Urothelium cell line (cell line): ENCODE results near the gene TCAF1.
A peak's percentile ranks its signal among the peaks of the same experiment; 100 is the strongest.

Experiments used
- DNase-seq: peaks from one replicate; pipeline ENCODE4 v3.0.0; 2011; ENCODE audit warnings: low spot score, mixed read lengths
- FAIRE-seq: peaks from 2 replicates; lab custom pipeline; 2011; peaks lifted over from hg19 to GRCh38; lab: Jason Lieb, UNC

TCAF1 gene

GRCh38 chr7:143906151-143906550 lies 4.2 kb upstream of the TCAF1 start:
- FAIRE-seq (no peak), DNase-seq (no peak)

- no peak for FAIRE-seq
- no peak for DNase-seq
Measured at GRCh38 chr7:143905509-143905908, 3.5 kb upstream of the TCAF1 start.

GRCh38 chr7:143902332-143902899 lies 440 bp upstream of the TCAF1 start:
- DNase-seq: no peak
- FAIRE-seq: no peak

DNA sequence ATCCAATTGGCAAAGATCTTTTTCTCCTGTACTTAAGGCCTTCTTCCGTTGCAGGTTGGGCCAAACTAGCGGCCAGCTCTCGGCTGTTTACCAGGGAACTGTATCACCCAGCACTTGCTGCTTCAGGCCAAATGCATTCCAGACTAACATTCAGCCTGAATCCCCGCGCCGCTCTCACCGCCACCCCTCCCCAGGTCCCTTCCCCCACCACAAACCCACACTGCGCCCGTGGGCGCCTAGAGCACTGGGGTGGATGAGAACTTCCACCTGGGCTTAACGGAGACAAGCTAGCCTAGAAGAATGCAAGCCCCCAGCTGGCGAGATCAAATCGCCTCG lies 676 bp downstream of the TCAF1 start:
- no peak for FAIRE-seq
- DNase-seq: no peak

DNA sequence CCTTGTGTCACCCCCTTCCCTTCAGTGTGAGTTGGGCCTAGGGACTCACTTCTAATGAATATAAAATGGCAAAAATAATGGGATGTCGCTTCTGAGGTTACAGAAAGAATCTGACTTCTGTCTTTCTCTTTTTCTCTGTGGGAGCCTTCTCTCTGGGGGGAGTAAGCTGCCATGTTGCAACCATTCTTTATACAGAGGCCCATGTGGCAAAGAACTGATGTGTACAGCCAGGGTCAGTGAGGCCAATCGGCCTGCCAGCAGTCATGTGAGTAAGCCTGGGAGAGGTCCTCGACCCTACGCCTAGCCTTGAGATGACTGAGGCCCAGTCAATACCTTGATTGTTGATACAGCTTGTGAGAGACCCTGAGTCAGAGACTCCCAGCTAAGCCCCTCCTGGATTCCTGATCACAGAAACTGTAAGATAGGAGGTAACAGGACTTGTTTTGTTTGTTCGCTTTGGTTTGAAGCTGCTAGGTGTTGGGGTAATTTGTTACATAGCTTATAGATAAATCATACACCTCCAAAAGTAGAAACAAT lies 1.7 kb downstream of the TCAF1 start:
- no peak for DNase-seq

GRCh38 chr7:143898810-143899209 lies 3.2 kb downstream of the TCAF1 start:
- DNase-seq (no peak), FAIRE-seq (no peak)

More for the DNA sequence above, 1.7 kb downstream of the TCAF1 start:
- no peak for FAIRE-seq

DNA sequence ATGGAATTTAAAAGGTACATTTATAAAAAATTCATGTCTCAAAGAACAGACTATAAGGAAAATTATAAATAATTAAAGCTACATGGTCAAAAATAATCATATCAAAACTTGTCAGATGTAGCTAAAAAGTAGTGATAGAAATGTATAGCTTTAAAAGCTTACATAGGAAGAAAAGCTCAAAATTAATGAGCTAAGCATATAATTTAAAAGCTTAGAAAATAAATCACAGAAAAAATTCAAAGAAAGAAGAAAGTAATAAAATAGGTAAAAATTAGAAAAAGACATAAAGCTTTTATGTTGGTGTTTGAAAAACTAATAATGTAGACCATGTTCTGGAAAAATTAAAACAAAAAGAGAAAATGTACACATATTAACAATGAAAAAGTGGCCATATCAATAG lies 5.3 kb downstream of the TCAF1 start:
- DNase-seq (no peak), FAIRE-seq (no peak)

- no peak for FAIRE-seq
Measured at GRCh38 chr7:143892527-143893300, 9.3 kb downstream of the TCAF1 start.

GRCh38 chr7:143891457-143891856 lies 10.5 kb downstream of the TCAF1 start:
- DNase-seq (no peak), FAIRE-seq (no peak)

More at GRCh38 chr7:143892527-143893300, 9.3 kb downstream of the TCAF1 start:
- no peak for DNase-seq

DNA sequence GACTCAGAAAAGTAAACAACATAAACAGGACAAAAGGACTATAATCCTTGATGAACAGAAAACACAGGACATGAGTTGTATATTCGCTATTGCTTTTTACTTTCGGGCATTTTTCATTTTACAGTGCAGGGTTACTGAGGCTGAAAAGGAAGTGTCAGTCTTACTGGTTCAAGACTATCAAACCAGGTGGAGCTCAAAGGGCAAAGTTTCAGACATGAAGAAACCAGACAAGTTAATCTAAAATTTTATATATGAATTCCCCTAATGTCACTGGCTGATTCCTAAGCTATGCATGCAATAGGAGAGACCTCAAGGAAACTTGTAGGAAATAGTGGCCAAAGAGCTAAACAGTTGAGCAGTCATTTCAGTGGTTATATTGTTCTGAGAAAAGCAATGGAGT lies 11.4 kb downstream of the TCAF1 start:
- FAIRE-seq (no peak), DNase-seq (no peak)

DNA sequence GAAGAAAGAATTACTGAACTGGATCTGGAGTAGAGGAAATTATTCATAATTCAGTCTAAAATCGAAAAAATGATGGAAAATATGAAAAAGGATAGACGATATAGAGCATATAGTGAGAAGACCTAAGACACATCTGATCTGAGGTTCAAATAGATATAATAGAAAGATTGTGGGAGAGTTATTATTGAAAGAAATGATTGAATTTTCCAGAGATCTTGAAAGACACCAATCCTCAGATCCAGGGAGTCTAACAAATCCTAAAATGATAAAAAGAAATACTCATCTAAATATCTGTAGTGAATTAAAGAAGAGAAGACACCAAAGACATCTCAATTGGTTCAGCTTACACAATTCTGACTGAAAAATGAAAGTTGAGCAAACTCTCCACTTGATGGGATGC lies 12.9 kb downstream of the TCAF1 start:
- DNase-seq: no peak
- FAIRE-seq: no peak

GRCh38 chr7:143886826-143887477 lies 15.0 kb downstream of the TCAF1 start:
- DNase-seq: no peak
- FAIRE-seq: no peak

DNA sequence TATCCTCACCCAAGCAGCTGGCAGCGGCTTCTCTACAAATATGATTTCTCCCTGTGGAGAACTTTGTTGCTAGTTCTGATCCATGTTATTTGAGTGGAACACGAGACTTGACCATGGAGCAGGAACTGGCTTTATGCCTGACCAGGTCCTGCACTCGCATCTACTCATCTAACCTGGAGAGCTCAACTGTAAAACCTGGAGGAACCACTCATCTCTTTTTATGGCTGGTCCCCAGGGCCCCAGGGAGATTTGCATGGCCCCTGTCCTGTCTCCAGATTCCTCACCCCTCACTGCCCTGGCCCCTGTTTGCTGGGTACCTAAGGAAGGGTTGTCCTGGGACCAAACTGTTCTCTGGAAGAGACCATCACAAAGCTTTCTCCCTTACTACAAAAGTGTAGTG lies 16.0 kb downstream of the TCAF1 start:
- DNase-seq: no peak
- no peak for FAIRE-seq

- DNase-seq (peak; percentile 88), FAIRE-seq (no peak)
Measured at GRCh38 chr7:143884969-143885559, 16.9 kb downstream of the TCAF1 start.

GRCh38 chr7:143884241-143884968 lies 17.6 kb downstream of the TCAF1 start:
- DNase-seq (no peak), FAIRE-seq (no peak)

- FAIRE-seq (no peak), DNase-seq (peak; percentile 56)
Measured at GRCh38 chr7:143882604-143883078, 19.3 kb downstream of the TCAF1 start.

DNA sequence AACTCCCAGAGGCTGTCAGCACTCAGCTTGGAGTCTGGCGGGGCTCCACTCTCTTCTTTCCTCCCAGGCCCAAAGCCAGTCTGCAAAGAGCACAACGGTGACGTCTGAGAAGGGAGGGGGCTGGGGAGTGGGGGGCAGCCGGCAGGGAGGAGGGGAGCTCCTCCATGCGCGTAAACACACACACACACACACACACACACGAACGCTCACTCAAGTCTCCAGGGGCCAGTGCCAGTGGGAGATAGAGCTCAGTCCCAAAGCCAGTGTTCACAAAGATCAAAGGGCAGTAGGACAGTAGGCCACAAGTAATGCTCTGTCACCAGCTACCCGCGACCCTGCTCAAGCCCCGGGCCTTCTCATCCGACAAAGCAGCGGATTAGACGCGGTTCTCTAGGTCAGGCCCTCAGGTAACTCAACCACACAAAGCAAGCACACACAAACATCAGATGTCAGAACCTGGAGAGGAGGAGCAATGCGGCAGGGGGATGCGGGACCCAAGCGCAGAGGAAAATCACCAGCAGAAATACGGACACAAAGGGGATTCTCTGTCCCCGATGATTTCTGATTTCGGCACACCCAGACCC lies 19.9 kb downstream of the TCAF1 start:
- FAIRE-seq (no peak), DNase-seq (no peak)

GRCh38 chr7:143878884-143879283 lies 23.1 kb downstream of the TCAF1 start:
- DNase-seq (no peak), FAIRE-seq (no peak)

DNA sequence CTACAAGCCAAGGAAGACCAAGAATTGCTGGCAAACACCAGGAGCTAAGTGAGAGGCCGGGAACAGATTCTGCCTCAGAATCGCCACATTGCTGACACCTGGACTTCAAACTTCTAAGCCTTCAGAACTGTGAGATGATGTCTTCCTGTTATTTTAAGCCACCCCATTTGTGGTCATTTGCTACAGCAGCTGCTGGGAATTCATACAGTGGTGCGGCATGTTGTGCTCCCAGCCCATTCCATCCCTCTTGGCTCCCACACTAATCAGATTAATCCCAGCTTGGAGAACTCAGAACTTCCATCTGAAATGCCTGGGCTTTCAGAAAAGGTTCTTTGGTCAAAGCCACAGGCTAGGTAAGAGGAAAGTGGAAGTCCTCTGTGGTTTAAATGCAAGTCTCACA lies 24.9 kb downstream of the TCAF1 start:
- FAIRE-seq: no peak
- DNase-seq: no peak

- no peak for DNase-seq
- no peak for FAIRE-seq
Measured at GRCh38 chr7:143876218-143876617, 25.8 kb downstream of the TCAF1 start.
